Astrocyte (in vitro differentiated cells and primary cell): ENCODE measurements around the gene MESP2. TPM values are rescaled to one million over a fixed set of nuclear protein-coding genes. Genes with fewer than 3 reads are reported as not detected.

Experiments used
- DNase-seq: peaks from one replicate; pipeline ENCODE4 v3.0.0-alpha.2; 2010; ENCODE audit warnings: low read depth
- FAIRE-seq: peaks from 2 replicates; lab custom pipeline; 2011; peaks lifted over from hg19 to GRCh38; lab: Jason Lieb, UNC
- H2AFZ ChIP-seq: 2 replicates; pipeline ENCODE4 v1.6.0; 2012; ENCODE audit warnings: low read depth, low read length, inconsistent platforms
- H3K27ac ChIP-seq: 2 replicates; pipeline ENCODE4 v1.5.1; 2011; ENCODE audit warnings: low read depth, low read length, inconsistent platforms
- H3K27me3 ChIP-seq: 2 replicates; pipeline ENCODE4 v1.6.0; 2011; ENCODE audit warnings: low read length, inconsistent platforms; ENCODE audit not compliant: insufficient read depth
- H3K36me3 ChIP-seq: 2 replicates; pipeline ENCODE4 v1.5.1; 2011; ENCODE audit warnings: low read length, inconsistent platforms; ENCODE audit not compliant: insufficient read depth
- H3K4me1 ChIP-seq: 2 replicates; pipeline ENCODE4 v1.5.1; 2011; ENCODE audit warnings: low read length, inconsistent platforms; ENCODE audit not compliant: insufficient read depth
- H3K4me2 ChIP-seq: 2 replicates; pipeline ENCODE4 v1.6.0; 2012; ENCODE audit warnings: low read length, inconsistent platforms
- H3K4me3 ChIP-seq: 2 replicates; pipeline ENCODE4 v1.5.1; 2011; ENCODE audit warnings: low read depth, mild to moderate bottlenecking, low read length, inconsistent platforms; ENCODE audit not compliant: insufficient read depth
- H3K79me2 ChIP-seq: 2 replicates; pipeline ENCODE4 v1.6.0; 2012; ENCODE audit warnings: mild to moderate bottlenecking, low read length, inconsistent platforms; ENCODE audit not compliant: insufficient read depth
- H3K9ac ChIP-seq: 2 replicates; pipeline ENCODE4 v1.6.0; 2012; ENCODE audit warnings: mild to moderate bottlenecking, low read length, inconsistent platforms
- H3K9me3 ChIP-seq: 2 replicates; pipeline ENCODE4 v1.5.1; 2012; ENCODE audit warnings: low read depth, mild to moderate bottlenecking, low read length, inconsistent platforms; ENCODE audit not compliant: insufficient read depth
- H4K20me1 ChIP-seq: 2 replicates; pipeline ENCODE4 v1.6.0; 2012; ENCODE audit warnings: low read length, inconsistent platforms; ENCODE audit not compliant: insufficient read depth
- H3K27ac Mint-ChIP-seq: one replicate; pipeline ENCODE4 v1.8.0; 2021; ENCODE audit warnings: mild to moderate bottlenecking, mixed read lengths; ENCODE audit not compliant: unreplicated experiment
- H3K27me3 Mint-ChIP-seq: one replicate; pipeline ENCODE4 v1.8.0; 2021; ENCODE audit warnings: low read depth, mixed read lengths; ENCODE audit not compliant: unreplicated experiment
- H3K36me3 Mint-ChIP-seq: one replicate; pipeline ENCODE4 v1.8.0; 2021; ENCODE audit warnings: low read depth, mixed read lengths; ENCODE audit not compliant: unreplicated experiment
- H3K4me1 Mint-ChIP-seq: one replicate; pipeline ENCODE4 v1.8.0; 2021; ENCODE audit warnings: low read depth, mixed read lengths; ENCODE audit not compliant: unreplicated experiment
- H3K4me3 Mint-ChIP-seq: one replicate; pipeline ENCODE4 v1.8.0; 2021; ENCODE audit warnings: mild to moderate bottlenecking, moderate library complexity, mixed read lengths; ENCODE audit not compliant: unreplicated experiment
- H3K9me3 Mint-ChIP-seq: one replicate; pipeline ENCODE4 v1.8.0; 2021; ENCODE audit warnings: mild to moderate bottlenecking, mixed read lengths; ENCODE audit not compliant: unreplicated experiment
- EZH2 ChIP-seq: IDR thresholded peaks from 2 replicates; pipeline ENCODE4 v1.6.1; 2012; ENCODE audit warnings: mild to moderate bottlenecking, low read length, inconsistent platforms; ENCODE audit not compliant: insufficient read depth
- total RNA-seq: library from RNA; stranded (reverse); gene quantifications from 2 replicates; pipeline ENCODE4 v1.2.1, GENCODE V29; 2021
- TF ChIP-seq, protein P1 (sequence below): IDR thresholded peaks from 2 replicates; pipeline ENCODE4 v1.5.1; 2011; ENCODE audit warnings: low read depth, mild to moderate bottlenecking, inconsistent platforms, low read length, moderate library complexity; ENCODE audit not compliant: insufficient read depth

Gene MESP2
- total RNA-seq, 1 donor from 2014 or later: not detected

DNA sequence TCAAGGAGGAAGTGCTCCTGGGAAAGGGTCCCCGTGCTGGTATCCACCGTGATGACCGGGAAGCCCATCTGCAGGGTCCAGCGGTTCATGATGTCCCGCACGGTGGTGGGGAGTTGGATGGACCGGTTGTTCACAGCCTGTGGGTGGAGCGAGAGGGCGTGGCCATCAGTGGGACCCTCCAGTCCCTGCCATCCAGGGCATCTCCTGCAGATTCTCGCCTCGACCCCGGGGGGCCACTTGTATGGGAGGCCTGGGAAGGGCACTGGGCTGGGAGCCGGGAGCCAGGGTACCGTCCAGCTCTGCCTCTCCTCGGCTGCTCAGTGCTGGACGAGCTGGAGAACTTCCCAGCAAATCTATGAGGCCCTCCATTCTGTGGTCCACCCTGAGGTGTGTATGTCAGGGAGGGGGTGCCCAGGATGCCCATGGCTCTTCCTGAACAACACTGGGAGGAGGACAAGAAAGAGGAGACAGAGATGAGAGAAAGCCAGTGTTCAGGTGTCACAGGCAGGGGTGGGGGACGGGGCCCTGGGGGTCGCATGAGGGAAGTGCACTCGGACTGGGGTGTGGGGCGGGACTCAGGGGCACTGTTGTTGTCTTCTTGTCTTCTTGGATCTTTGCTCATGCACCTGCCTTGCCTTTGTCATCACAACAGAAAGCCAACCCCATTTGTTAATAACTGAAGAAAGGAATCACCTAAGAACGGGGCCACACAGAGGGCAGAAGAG is 25.5 kb downstream of the MESP2 start:
- H3K9ac ChIP-seq: no peak overlapping the region
- H3K4me3 ChIP-seq: no peak overlapping the region
- H3K9me3 ChIP-seq: no peaks in the 10 kb centered on the region
- no peak overlapping the region for H3K4me2 ChIP-seq
- H2AFZ ChIP-seq: no peak overlapping the region
- Mint-ChIP-seq H3K4me3 (no peak overlapping the region), H3K36me3 (no peaks in the 10 kb centered on the region), H3K4me1 (no peaks in the 10 kb centered on the region), H3K9me3 (peaks cover 6% of the 10 kb centered on the region), H3K27me3 (peaks cover 44% of the 10 kb centered on the region), H3K27ac (no peak overlapping the region)
- H3K27me3 ChIP-seq: no peaks in the 10 kb centered on the region
- H3K27ac ChIP-seq: no peak overlapping the region
- peaks cover 10% of the 10 kb centered on the region for H4K20me1 ChIP-seq
- TF ChIP-seq EZH2: no peak
- TF ChIP-seq, protein P1, sequence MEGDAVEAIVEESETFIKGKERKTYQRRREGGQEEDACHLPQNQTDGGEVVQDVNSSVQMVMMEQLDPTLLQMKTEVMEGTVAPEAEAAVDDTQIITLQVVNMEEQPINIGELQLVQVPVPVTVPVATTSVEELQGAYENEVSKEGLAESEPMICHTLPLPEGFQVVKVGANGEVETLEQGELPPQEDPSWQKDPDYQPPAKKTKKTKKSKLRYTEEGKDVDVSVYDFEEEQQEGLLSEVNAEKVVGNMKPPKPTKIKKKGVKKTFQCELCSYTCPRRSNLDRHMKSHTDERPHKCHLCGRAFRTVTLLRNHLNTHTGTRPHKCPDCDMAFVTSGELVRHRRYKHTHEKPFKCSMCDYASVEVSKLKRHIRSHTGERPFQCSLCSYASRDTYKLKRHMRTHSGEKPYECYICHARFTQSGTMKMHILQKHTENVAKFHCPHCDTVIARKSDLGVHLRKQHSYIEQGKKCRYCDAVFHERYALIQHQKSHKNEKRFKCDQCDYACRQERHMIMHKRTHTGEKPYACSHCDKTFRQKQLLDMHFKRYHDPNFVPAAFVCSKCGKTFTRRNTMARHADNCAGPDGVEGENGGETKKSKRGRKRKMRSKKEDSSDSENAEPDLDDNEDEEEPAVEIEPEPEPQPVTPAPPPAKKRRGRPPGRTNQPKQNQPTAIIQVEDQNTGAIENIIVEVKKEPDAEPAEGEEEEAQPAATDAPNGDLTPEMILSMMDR: no peak
- no peaks in the 10 kb centered on the region for H3K4me1 ChIP-seq
- no peaks in the 10 kb centered on the region for H3K79me2 ChIP-seq
- peaks cover 35% of the 10 kb centered on the region for H3K36me3 ChIP-seq
- FAIRE-seq (no peak), DNase-seq (no peak)

DNA sequence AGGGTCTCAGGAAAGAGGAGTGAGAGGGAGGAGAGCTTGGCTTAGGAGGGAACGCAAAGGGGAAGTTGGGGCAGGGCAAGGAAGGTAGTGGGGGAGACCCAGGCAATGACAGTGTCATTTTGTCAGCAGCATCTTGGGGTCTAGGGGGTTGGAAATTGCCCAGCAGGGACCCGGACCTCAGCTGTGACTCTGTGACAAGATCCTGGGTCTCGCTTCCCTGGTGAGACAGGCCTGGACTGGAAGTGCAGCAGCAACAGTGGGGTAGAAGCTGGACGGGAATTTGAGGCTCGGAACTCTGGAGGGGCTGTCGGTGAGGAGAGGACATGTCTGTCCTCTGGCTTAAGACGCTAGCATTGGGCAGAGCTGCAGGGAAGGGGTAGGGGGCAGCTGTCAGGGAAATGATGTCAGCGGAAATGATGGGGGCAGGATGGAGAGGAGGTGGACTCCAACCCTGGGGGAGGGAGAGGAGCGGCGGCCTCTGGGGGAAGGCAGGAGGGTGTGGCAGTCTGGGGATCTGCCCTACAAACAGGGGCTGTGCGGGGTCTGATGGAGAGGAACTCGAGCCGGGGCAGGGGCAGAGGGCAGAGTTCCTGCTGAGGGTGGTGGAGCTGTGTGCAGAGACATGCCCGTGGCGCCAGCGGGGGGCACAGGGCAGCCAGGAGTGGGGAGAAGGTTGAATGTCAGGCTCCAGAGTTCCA is 26.2 kb downstream of the MESP2 start:
- H2AFZ ChIP-seq: no peak overlapping the region
- DNase-seq (no peak), FAIRE-seq (no peak)
- Mint-ChIP-seq H3K27me3 (peaks cover 41% of the 10 kb centered on the region), H3K4me3 (no peak overlapping the region), H3K4me1 (no peaks in the 10 kb centered on the region), H3K36me3 (no peaks in the 10 kb centered on the region), H3K9me3 (peaks cover 4% of the 10 kb centered on the region), H3K27ac (no peak overlapping the region)
- no peaks in the 10 kb centered on the region for H3K27me3 ChIP-seq
- H4K20me1 ChIP-seq: peaks cover 12% of the 10 kb centered on the region
- H3K27ac ChIP-seq: no peak overlapping the region
- H3K9ac ChIP-seq: no peak overlapping the region
- no peak overlapping the region for H3K4me2 ChIP-seq
- no peak overlapping the region for H3K4me3 ChIP-seq
- no peaks in the 10 kb centered on the region for H3K4me1 ChIP-seq
- no peak for TF ChIP-seq EZH2
- TF ChIP-seq, protein P1: no peak
- H3K79me2 ChIP-seq: no peaks in the 10 kb centered on the region
- peaks cover 30% of the 10 kb centered on the region for H3K36me3 ChIP-seq
- no peaks in the 10 kb centered on the region for H3K9me3 ChIP-seq
